GM21576 (cell line): ENCODE results near the gene EPYC.
"Not testable (repeated sequence)": the region's sequence is repeated elsewhere in the genome, so short reads cannot be mapped to it uniquely, and the experiment has no call there.

ENCODE experiments used
- ATAC-seq: cut with Tn5 transposase; IDR thresholded peaks from one replicate; pipeline ENCODE4 v1.9.1; 2021; ENCODE audit warnings: mild to moderate bottlenecking, moderate library complexity; ENCODE audit not compliant: unreplicated experiment

Gene EPYC

DNA sequence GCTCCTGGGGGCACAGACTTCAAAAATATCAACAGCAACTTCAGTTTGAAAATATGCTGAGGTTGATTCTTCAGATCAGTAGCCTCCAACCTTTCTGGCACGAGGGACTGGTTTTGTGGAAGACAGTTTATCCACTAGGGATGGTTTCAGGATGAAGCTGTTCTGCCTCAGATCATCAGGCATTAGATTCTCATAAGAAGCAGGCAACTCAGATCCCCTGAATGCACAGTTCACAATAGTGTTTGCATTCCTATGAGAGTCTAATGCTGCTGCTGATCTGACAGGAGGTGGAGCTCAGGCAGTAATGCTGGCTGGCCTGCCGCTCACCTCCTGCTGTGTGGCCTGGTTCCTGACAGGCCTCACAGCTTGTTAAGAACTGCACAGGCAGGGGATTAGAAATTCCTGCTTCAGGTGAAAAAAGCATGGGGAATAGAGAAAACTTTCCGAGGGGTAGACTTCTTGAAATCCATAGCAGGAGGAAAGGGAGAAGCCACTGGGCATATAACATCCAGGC, 12.8 kb downstream of the EPYC start:
- ATAC-seq = no peak

DNA sequence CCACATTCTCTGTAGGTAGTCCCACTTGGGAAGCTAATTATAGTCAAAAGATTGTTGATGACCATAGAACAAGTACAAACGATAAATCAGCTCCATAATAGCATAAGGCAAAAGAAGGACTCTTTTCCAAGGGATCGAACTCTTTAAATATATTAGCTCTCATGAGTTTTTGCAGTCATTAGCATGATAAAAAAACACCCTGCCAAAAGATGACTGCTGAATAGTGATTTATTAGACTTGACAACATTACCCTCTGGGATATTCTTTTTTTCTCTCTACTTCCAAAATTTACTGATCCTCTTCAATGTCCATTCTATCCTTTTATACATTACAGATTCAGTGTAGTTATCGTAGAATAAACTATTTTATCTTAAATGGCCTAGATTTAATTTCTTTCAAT, 14.2 kb downstream of the EPYC start:
- ATAC-seq = no peak

DNA sequence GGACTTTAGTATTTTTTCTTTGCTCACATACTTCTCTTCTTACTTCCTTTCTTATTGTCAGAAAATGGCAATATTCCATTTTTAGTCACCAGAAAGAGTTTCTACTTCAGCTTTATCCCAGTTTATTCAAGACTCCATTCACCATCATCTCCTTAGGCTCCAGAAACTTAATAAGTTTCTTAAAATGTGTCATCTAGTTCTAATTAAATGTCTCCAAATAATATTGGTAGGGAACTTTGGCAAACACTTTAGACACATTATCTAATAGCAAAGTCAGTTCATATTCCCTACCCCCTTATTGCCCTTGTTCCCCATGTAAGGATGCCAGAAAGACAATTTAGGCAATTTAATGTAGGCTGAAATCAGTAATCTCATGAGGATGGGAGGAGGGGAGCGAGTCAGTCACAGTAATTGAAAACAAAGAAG, 15.1 kb downstream of the EPYC start:
- ATAC-seq = no peak

DNA sequence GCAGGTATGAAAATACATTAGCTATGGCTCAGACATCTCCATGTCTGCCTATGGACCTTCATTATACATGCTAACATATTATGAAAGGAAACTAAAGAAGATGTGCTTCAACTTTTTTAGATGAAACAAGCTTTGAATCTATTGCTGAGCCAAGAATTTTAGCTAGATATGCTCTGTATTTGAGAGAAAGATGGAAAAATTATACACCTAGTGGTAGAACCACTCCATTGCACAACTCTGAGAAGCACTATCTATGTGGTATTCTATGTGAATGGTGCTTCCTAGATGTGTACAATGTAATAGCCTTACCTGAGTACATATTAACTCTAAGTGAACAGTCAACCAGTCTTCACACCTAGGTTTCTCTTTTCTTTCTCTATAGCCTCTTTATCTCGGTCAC, 17.3 kb downstream of the EPYC start:
- ATAC-seq = no peak

DNA sequence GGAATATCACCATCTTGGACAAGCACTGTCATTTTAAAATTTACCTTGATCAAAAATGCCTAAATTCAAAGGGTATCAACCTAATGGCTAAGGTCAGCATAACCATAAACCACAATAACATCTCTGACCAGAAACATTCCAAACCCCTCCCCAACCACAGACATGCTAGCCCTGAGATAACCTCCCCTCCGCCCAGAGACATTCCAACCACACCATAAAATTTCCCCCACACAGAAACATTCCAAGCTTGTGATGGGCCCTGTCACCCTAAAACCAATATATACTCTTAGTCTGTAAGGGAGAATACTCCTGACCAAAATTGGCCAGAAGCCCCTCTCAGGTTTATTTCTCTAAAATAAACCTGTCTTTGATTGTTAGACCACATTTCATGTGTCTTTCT, 17.7 kb downstream of the EPYC start:
- no peak for ATAC-seq

DNA sequence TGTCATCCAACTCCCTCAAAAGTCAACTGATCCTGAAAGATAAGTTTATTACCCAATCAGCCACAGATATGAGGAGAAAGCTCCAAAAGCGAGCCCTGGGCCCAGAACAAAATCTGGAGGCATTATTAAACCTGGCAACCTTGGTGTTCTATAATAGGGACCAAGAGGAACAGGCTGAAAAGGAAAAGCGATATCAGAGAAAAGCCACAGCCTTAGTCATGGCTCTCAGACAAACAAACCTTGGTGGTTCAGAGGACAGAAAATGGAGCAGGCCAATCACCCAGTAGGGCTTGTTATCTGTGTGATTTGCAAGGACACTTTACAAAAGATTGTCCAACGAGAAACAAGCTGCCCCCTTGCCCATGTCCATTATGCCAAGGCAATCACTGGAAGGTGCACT, 19.4 kb downstream of the EPYC start:
- ATAC-seq = not testable (repeated sequence)

DNA sequence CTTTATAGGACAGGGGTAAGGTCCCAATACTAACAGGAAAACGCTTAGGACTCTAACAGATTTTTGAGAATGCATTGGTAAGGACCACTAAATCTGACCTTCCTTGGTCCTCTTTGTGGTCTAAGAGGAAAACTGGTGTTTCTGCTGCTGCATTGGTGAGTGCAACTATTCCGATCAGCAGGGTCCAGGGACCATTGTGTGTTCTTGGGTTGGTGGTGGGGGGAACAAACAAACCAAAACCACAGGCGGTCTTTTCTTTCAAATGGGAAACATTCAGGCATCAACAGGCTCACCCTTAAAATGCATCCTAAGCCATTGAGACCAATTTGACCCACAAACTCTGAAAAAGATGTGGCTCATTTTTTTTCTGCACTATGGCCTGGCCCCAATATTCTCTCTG, 20.7 kb downstream of the EPYC start:
- no peak for ATAC-seq

DNA sequence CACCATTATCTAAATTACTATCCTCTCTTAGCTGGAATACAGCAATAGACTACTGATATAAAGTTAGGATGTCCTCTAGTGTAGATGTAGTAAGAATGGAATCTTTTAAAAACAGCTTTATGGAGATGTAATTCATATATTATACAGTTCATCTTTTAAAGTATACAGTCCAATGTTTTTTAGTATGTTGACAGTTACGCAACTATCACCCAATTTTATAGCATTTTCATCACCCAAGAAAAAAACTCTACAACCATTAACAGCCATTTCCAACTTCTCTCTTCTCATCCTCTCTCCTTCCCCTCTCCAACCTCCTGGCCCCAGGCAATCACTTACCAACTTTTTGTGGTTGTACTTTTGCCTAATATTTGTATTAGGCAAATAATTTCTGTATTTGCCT, 22.6 kb downstream of the EPYC start:
- ATAC-seq = no peak

DNA sequence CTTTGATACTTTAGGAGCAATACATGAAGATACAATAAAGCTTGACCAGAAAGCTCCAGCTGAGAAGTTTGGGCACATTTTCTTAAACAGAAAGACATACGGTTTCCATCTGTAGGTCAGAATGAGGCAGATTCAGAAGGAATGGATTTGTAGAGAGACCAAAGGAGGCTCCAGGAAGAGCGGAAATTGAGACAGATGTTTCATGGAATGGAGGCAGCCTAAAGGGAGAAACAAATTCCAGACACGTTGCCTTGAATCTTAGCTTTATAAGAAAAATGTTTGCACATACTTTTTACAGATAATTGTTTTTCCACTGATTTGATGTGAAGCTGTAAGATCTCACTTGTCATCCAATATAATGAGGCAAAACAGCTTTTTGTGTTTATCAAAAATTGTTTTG, 24.8 kb downstream of the EPYC start:
- ATAC-seq = no peak

DNA sequence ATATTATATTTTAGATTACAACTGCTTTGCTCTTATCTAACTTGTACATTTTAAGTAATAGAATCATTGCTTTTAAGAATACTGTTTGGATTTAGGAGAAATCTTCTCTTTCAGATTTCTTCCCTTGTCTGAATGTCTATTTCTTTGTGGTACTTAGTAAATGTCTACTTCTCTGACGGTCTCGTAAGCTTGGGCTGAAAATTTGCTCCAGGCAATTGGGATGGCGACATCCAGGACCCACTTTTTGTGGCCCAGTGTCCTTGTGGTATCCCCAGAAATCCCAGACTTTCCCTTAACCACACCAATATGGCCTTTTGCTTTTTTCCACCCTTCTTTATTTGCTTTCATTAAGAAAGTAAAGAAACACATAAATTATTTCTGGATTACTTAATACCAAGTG, 25.8 kb downstream of the EPYC start:
- no peak for ATAC-seq

DNA sequence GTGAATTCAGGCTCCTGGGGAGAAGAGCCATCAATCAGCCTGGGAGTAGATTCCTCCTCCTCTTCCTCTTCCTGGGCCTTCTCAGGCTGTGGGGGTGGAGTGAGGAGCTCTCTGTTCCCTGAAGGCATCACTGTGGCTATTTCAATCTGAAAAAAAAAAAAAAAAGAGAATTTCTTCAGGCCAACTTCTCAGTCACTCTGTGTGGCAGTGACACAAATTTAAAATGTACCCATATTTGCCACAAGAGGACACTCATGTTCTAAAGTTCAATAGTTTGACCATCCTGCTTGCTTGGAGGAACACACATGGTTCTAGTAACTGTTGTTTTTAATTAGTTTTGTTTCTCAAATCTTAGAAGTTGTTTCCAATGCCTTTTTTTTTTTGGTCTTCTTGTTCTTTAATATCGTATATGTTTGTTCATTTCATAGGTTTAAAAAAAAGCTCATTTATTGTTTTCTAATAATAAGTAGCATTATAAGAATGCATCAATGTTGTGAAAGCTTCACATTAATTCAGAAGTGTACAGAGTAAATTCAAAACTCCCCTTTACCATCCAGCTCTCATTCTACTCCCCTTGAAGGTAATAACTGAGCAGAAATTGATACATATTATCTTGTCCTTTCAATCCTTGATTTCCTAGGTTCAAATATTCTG, 26.5 kb downstream of the EPYC start:
- peak; percentile 73 for ATAC-seq

DNA sequence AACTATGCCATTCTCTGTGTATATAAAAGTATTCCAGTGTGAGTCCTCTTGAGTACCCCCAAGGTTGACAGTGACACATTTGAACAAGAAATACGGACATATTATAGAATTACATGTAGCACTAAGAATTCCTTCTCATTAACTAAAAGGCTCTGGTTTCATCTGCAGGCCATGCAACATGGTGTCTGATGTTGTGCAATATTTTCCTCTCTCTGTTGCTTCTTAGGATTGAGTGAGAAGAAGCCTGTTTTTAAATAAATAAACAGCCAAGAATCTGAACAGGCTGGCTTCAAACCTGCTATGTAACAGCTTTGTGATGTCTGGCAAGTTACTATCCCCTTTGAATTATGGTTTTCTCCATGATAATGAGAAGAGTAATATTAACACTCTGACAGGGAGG, 27.5 kb downstream of the EPYC start:
- no peak for ATAC-seq

DNA sequence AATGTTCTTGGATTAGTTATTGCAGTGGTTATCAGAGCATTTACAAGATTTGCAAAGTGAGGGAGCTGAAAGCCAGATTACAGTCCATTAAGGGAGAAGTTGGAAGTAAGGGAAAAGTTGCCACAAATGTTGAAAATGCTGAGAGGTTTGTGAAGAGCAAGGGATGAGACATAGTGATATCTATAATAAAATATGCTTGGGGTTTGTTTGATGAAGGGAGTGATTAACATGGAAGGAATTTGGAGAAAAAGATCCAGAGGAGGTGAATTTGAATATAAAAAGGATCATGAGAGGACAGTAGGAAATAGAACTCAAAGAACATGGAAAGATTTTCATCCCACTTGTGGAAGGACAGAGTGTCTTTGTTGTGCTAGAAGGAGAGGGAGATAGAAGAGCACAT, 30.5 kb downstream of the EPYC start:
- no peak for ATAC-seq

DNA sequence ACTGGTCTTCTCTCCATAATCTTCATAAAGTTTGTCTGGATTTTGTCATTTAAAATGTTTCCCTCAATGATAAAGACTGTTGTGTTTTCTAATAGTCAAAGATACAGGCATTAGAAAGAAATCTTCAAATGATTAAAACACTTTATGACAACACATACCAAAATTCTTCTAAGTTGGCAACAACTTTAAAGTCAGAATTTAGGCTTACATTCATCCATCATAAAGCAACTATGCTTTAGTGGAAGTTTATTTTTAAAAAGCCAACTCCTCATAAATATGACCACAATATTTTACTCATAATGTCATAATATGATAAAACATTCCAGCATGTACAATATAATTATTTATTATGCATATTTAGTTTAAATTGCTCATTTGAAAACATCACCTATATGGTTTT, 32.5 kb downstream of the EPYC start:
- no peak for ATAC-seq

DNA sequence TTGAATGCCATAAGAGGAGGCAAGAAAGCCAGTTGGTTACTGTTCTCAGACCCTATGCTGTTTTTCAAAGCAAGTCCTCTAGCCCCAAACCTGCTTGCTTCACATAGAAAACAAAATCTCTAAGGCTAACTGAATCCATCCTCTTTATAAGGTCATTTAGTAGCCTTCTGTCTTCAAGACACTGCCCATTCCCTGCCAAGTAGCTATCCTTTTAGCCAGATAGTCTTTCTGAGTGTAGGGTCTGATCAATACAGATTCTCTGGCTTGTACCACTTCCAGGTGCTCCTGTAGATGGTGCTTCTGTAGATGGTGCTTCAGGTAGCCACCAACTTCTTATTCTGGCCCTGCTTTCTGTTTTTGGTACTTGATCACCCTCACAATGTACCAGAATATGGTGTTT, 33.9 kb downstream of the EPYC start:
- no peak for ATAC-seq

DNA sequence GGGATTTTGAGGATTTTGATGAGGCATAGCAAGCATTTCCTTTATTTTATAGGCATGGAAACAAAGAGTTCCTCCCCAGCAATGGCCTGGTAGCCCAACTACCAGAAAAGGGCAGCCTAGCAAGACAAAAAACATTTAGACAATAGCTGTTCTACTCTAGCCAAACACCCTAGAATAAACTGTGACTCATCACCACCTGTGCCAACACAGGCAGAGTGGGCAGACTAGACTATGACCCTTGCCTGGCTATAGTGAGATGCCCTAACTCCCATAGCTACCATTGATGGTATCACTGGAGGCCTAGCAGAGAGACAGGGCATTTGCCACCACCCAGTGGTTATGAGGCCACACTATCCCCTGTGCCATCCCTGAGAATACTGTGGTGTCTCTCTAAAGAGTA, 34.3 kb downstream of the EPYC start:
- no peak for ATAC-seq

DNA sequence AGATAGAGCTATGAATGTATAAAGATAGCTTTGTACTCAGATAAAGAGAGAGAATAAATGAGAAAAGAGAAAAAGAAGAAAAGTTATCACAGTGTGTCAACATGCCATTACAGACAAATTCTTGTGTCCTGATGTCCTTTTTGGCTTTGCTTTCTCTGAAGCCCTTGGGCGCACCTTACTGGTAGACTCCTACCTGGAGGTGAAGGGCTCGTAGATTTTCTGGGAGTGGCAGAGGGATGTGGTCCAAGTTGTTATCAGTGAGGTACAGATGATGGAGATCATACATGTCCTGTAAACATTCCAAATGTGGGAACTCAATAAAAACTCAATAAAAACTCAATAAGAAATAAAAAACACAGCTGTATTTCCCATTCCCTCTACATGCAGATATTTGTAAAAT, 34.9 kb downstream of the EPYC start:
- no peak for ATAC-seq

DNA sequence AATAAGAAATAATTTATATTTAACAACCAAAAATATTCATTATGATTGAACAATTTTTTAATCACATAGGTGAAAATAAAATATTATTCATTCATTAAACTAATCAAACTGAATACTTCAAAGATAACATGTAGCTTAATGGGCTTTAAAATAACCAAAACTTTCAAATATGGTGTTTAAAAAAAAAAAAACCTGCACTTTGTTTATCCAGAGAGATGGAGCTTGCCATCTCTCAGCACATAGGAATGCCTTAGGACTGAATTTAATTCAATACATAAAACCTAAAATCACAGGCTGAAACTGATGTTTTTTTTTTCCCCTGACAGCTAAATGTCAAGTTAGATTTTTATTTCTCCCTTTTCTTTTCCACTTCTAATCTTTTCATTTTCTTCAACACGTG, 35.4 kb downstream of the EPYC start:
- no peak for ATAC-seq

DNA sequence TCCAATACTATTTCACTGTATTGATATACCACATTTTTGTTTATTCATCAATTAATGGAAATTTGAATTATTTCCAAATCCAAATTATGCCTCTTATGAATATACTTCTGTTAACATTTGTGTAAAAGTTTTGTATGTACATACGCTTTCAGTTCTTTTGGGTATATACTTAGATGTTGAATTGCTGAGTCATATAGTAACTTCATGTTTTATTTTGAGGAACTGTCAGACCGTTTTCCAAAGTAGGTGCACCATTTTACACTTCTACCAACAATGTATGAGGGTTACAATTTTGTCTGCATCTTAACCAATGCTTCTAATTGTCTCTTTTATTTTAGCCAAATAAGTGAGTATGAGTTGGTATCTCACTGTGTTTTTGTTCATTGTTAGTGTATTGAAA, 39.6 kb downstream of the EPYC start:
- ATAC-seq = peak; percentile 82

DNA sequence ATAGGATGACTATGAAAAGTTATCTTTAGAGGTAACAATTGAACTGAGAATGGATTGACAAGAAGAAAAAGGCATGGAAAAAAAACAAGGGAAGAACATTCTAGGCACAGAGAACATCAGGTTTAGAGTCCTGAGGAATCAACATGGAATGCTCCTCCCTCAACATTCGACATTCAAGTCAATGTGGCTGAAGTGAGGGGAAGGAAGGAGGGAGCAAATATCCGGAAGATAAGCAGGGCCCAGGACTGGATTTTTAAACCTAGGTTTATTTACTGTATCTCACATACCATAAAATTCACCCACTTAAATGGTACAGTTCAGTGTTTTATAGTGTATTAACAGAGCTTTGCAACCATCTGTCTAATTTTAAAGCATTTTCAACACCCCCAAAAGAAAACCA, 40.2 kb downstream of the EPYC start:
- no peak for ATAC-seq

DNA sequence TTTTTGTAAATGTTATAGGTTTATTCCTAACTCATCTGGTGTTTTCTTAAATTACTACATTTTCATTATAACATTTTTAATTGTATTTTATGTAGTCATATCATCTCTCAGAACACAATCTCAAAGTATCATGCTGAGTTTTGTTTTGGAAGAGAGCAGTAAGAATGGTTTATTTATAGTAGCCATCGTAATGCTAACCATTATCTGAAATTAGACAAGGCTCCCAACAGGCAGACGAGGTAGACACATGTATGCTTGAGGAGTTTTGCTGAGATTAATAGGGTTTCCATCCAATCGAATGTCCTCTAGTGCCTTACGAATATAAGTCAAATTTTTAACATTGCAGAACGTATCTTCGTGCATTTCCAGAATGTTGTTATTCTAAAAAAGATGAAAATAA, 40.8 kb downstream of the EPYC start:
- no peak for ATAC-seq

DNA sequence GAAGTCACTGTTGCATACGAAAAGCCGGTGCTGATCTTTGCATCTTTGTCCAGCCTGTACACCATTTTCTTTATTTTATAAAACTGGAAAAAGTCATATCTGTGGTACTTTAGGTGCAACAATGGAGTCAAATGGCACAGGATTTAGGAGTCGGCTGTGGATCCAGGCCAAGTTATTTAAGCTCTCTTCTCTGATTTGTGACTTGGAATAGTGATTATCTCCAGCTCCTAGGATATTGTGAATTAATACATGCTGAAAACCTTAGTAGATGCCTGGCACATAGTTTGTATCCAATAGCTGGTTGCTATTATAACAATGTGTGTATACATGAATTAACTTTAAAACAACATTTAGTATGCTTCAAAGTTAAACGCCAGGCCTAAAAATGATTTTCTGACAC, 43.6 kb downstream of the EPYC start:
- ATAC-seq = no peak

DNA sequence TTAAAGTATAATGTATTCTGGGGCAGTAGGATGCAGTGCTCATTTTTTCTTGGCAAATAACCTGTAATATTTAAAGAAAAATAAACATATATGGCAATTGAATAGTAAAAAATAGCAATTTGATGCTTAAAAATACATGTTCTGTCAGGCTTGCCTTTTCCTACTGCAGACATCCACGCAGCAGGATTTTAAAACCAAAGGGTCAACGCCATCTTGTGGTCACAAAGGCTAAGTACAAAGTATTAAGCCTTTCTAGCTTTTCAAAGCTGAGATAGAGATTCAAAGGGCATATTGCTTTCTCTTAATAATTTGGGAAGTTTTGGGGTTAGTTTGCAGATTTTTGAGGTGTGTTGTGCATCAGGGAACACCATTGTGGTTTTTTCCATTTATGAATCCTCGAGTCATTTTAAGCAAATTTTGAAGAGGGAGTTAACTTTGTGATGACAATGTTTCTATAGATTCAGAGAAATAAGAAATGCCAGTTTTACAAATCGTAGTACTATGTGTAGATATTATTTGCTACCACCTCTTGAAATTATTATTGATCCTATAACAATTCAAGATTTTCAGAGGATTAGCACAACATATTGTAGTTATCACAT, 45.1 kb downstream of the EPYC start:
- peak; percentile 72 for ATAC-seq
